Spleen (tissue), 11 donors: ENCODE measurements around the gene GARNL3. TPM values are rescaled to one million over a fixed set of nuclear protein-coding genes. Genes with fewer than 3 reads are reported as not detected.
A peak's percentile ranks its signal among the peaks of the same experiment; 100 is the strongest.

Source experiments
- DNase-seq: peaks from one replicate; pipeline ENCODE4 v3.0.0-alpha.2; 2020
- H3K27ac ChIP-seq, 8 donors: fragments of 200-600 bp; sonication (generic) in 7 of 8; 1 replicate in 4 of 8; 2 replicates in 4 of 8; pipeline versions ENCODE4 v1.5.0 to v1.8.0; 2016 to 2021; ENCODE audit warnings: inconsistent platforms in 4 of 8, mild to moderate bottlenecking in 4 of 8, moderate library complexity in 1 of 8
- H3K27me3 ChIP-seq, 7 donors: fragments of 200-600 bp; sonication (generic) in 6 of 7; replicated peaks in 1 of 7; 1 replicate in 4 of 7; 2 replicates in 3 of 7; pipeline versions ENCODE4 v1.5.0 to v1.8.0; 2016 to 2021; ENCODE audit warnings: inconsistent platforms in 3 of 7, mild to moderate bottlenecking in 1 of 7
- H3K36me3 ChIP-seq, 6 donors: fragments of 200-600 bp; sonication (generic) in 5 of 6; 1 replicate in 4 of 6; 2 replicates in 2 of 6; pipeline versions ENCODE4 v1.5.0 to v1.8.0; 2016 to 2021; ENCODE audit warnings: inconsistent platforms in 2 of 6
- H3K4me1 ChIP-seq, 6 donors: fragments of 200-600 bp; sonication (generic) in 5 of 6; 1 replicate in 3 of 6; 2 replicates in 3 of 6; pipeline versions ENCODE4 v1.5.0 to v1.8.0; 2016 to 2021; ENCODE audit warnings: inconsistent platforms in 3 of 6
- H3K4me3 ChIP-seq, 8 donors: fragments of 200-600 bp; sonication (generic) in 7 of 8; 1 replicate in 4 of 8; 2 replicates in 4 of 8; pipeline versions ENCODE4 v1.5.0 to v1.8.0; 2016 to 2021; ENCODE audit warnings: inconsistent platforms in 4 of 8, mild to moderate bottlenecking in 4 of 8, moderate library complexity in 2 of 8
- H3K9me3 ChIP-seq, 8 donors: fragments of 200-600 bp; sonication (generic) in 7 of 8; 1 replicate in 4 of 8; 2 replicates in 4 of 8; pipeline versions ENCODE4 v1.5.0 to v1.8.0; 2016 to 2021; ENCODE audit warnings: inconsistent platforms in 4 of 8
- CTCF ChIP-seq, 11 experiments: fragments of 200-600 bp in 7 of 11; fragments of 450-650 bp in 4 of 11; sonication (generic) in 4 of 11; IDR thresholded peaks in 8 of 11; conservative IDR thresholded peaks in 3 of 11; 1 replicate in 7 of 11; 2 replicates in 4 of 11; pipeline versions ENCODE4 v1.4.0 to v1.8.0; 2016 to 2021; ENCODE audit warnings: antibody characterized with exemption in 11 of 11, inconsistent platforms in 4 of 11, mild to moderate bottlenecking in 1 of 11
- POLR2A ChIP-seq, 3 donors: fragments of 450-650 bp; IDR thresholded peaks; one replicate each; pipeline ENCODE4 v1.5.1; 2017; ENCODE audit warnings: antibody characterized with exemption in 3 of 3, mild to moderate bottlenecking in 1 of 3
- POLR2AphosphoS5 ChIP-seq, 3 donors: sonication (generic); formaldehyde crosslinking; IDR thresholded peaks; one replicate each; pipeline ENCODE4 v1.5.1; 2017; ENCODE audit warnings: antibody characterized with exemption in 3 of 3
- WGBS, 5 donors: extraction: QIAGEN DNeasy Blood & Tissue Kit in 3 of 5; methylation state at CpG; one replicate each; pipeline versions ENCODE4 v1.1.5 to v1.1.7; 2013 to 2018; 5-methylcytosine and 5-hydroxymethylcytosine counted together
- intact Hi-C: fragments of 100-400 bp; cut with DNase I; formaldehyde crosslinking; loops from one replicate; pipeline ENCODE4 v1.15.0; 2023; ENCODE audit warnings: low total_unique reads
- polyA plus RNA-seq, 3 donors: library from polyadenylated mRNA; stranded (reverse); fragments of 200-250 nt; gene quantifications; one replicate each; pipeline ENCODE4 v1.2.1, GENCODE V29; 2013
- total RNA-seq, 7 donors: library from RNA; depleted of rRNA in 3 of 7; stranded (reverse); fragments of >200 nt in 3 of 7; fragmentation: NEBNext Ultra II Directional in 4 of 7; extraction: Animal tissue kit (Norgen Biotek cat#: 25700) in 4 of 7; gene quantifications; one replicate each; pipeline versions ENCODE4 v1.1.0 to v1.2.1, GENCODE V29; 2016 to 2021
- donor health status: healthy with polysubstance abuse.
- donor health status: DM: no; HTN: no; CAD: no; lungs with moderate emphysema.
- donor health status: DM: no; HTN: no; CAD: no.
- donor health status: Bipolar disorder and iron deficiency.
- donor health status: healthy.
- donor health status: DM: no; HTN: no; CAD: no.
- donor health status: DM: yes; HTN: yes; CAD: no.

Gene GARNL3
- total and polyA plus RNA-seq, 10 donors: 2.1 to 14.7 (median 10.0) TPM

GRCh38 chr9:127224178-127224882, 40.2 kb upstream of the GARNL3 start:
- TF ChIP-seq POLR2A (IDR thresholded peaks at IDR 0.05) (no peak), CTCF (IDR thresholded peaks at IDR 0.05 in 8 of 11, conservative IDR thresholded peaks at IDR 0.05 in 3 of 11) (peak in 4 of 11 experiments; percentile 11 to 32 (median 22)), POLR2AphosphoS5 (IDR thresholded peaks at IDR 0.05) (peak in 2 of 3 donors; percentile 74 to 75)
- 1 to 3% (median 2%) methylated on average over 45 to 56 of the region's 56 CpGs for WGBS, 5 donors
- Histone ChIP-seq H3K4me3 (peak overlapping the region; percentile 30 to 91 (median 76)), H3K36me3 (no peaks in the 10 kb centered on the region), H3K27ac (peak overlapping the region in 6 of 8 donors; percentile 65 to 84 (median 80)), H3K27me3 (peaks cover 0 to 21% (median 0%) of the 10 kb centered on the region in 7 donors), H3K4me1 (peaks cover 7 to 42% (median 18%) of the 10 kb centered on the region in 6 donors), H3K9me3 (no peaks in the 10 kb centered on the region)
- intact Hi-C loops: loop anchor here (10.0 kb wide), 1 partner anchor 170 kb away; the partner anchor contains the start of gene SLC2A8
- DNase-seq: peak; percentile 96

- peaks cover 7 to 42% (median 18%) of the 10 kb centered on the region in 6 donors for H3K4me1 ChIP-seq
- H3K27me3 ChIP-seq: peaks cover 0 to 21% (median 0%) of the 10 kb centered on the region in 7 donors
- peak overlapping the region; percentile 71 to 91 (median 82) for H3K4me3 ChIP-seq
- H3K36me3 ChIP-seq: no peaks in the 10 kb centered on the region
- H3K9me3 ChIP-seq: no peaks in the 10 kb centered on the region
- peak overlapping the region in 6 of 8 donors; percentile 65 to 84 (median 80) for H3K27ac ChIP-seq
- peak; percentile 98 for DNase-seq
- intact Hi-C loops: loop anchor here (10.0 kb wide), 1 partner anchor 170 kb away; the partner anchor contains the start of gene SLC2A8
- no peak for TF ChIP-seq POLR2A (IDR thresholded peaks at IDR 0.05)
- no peak for TF ChIP-seq POLR2AphosphoS5 (IDR thresholded peaks at IDR 0.05)
- TF ChIP-seq CTCF (IDR thresholded peaks at IDR 0.05 in 8 of 11, conservative IDR thresholded peaks at IDR 0.05 in 3 of 11): no peak
- WGBS, 5 donors: 0 to 2% (median 0%) methylated on average over 15 to 106 of the region's 106 CpGs
Observed at GRCh38 chr9:127224883-127225739, 39.5 kb upstream of the GARNL3 start.

- H3K4me3 ChIP-seq: peak overlapping the region in 7 of 8 donors; percentile 71 to 91 (median 83)
- intact Hi-C loops: loop anchor here (10.0 kb wide), 1 partner anchor 169 kb away; the partner anchor contains the start of gene SLC2A8
- H3K27ac ChIP-seq: peak overlapping the region in 1 of 8 donors; percentile 15
- H3K27me3 ChIP-seq: peaks cover 0 to 21% (median 0%) of the 10 kb centered on the region in 7 donors
- 29 to 42% (median 33%) methylated on average over 27 to 42 of the region's 42 CpGs for WGBS, 5 donors
- H3K9me3 ChIP-seq: no peaks in the 10 kb centered on the region
- peaks cover 7 to 42% (median 18%) of the 10 kb centered on the region in 6 donors for H3K4me1 ChIP-seq
- H3K36me3 ChIP-seq: no peaks in the 10 kb centered on the region
- peak; percentile 78 for DNase-seq
- TF ChIP-seq POLR2A (IDR thresholded peaks at IDR 0.05) (no peak), POLR2AphosphoS5 (IDR thresholded peaks at IDR 0.05) (no peak), CTCF (IDR thresholded peaks at IDR 0.05 in 8 of 11, conservative IDR thresholded peaks at IDR 0.05 in 3 of 11) (no peak)
Observed at GRCh38 chr9:127225801-127226625, 38.6 kb upstream of the GARNL3 start.
